Effector memory CD4-positive, alpha-beta T cell (primary cell): ENCODE measurements around the gene PRR30.
A peak's percentile ranks its signal among the peaks of the same experiment; 100 is the strongest.

Experiments
- DNase-seq, 3 donors: peaks; one replicate each; pipeline ENCODE4 v3.0.0-alpha.2; 2020
- H3K27ac ChIP-seq: 2 replicates; pipeline ENCODE4 v1.7.0; 2013; ENCODE audit warnings: mild to moderate bottlenecking, low read length, moderate library complexity; ENCODE audit not compliant: insufficient read depth, poor library complexity, severe bottlenecking
- H3K27me3 ChIP-seq: replicated peaks from 2 replicates; pipeline ENCODE4 v1.7.0; 2013; ENCODE audit warnings: mild to moderate bottlenecking, low read length; ENCODE audit not compliant: insufficient read depth, control insufficient read depth, poor library complexity, severe bottlenecking
- H3K36me3 ChIP-seq: 2 replicates; pipeline ENCODE4 v1.7.0; 2013; ENCODE audit warnings: mild to moderate bottlenecking, low read length, moderate library complexity; ENCODE audit not compliant: control insufficient read depth, insufficient read depth
- H3K4me1 ChIP-seq: 2 replicates; pipeline ENCODE4 v1.7.0; 2013; ENCODE audit warnings: low read length, mild to moderate bottlenecking; ENCODE audit not compliant: control insufficient read depth, insufficient read depth, poor library complexity, severe bottlenecking
- H3K4me3 ChIP-seq: 2 replicates; pipeline ENCODE4 v1.7.0; 2013; ENCODE audit warnings: low read length, low read depth, mild to moderate bottlenecking; ENCODE audit not compliant: insufficient read depth, poor library complexity, severe bottlenecking
- H3K9me3 ChIP-seq: 2 replicates; pipeline ENCODE4 v1.7.0; 2013; ENCODE audit warnings: mild to moderate bottlenecking, low read length, moderate library complexity; ENCODE audit not compliant: control insufficient read depth

The PRR30 gene

GRCh38 chr2:27100036-27100435 lies 39.2 kb downstream of the PRR30 start:
- no peaks in the 10 kb centered on the region for H3K9me3 ChIP-seq
- no peaks in the 10 kb centered on the region for H3K27me3 ChIP-seq
- H3K4me1 ChIP-seq, result peaks cover 7% of the 10 kb centered on the region
- H3K4me3 ChIP-seq, result no peak overlapping the region
- DNase-seq, result no peak
- no peaks in the 10 kb centered on the region for H3K36me3 ChIP-seq
- H3K27ac ChIP-seq, result no peak overlapping the region

GRCh38 chr2:27099334-27099955 lies 39.8 kb downstream of the PRR30 start:
- DNase-seq, result no peak
- Histone ChIP-seq H3K4me3 (no peak overlapping the region), H3K36me3 (no peaks in the 10 kb centered on the region), H3K27ac (no peak overlapping the region), H3K27me3 (no peaks in the 10 kb centered on the region), H3K9me3 (no peaks in the 10 kb centered on the region), H3K4me1 (peaks cover 7% of the 10 kb centered on the region)

GRCh38 chr2:27097341-27097740 lies 41.9 kb downstream of the PRR30 start:
- no peak overlapping the region for H3K4me3 ChIP-seq
- no peaks in the 10 kb centered on the region for H3K36me3 ChIP-seq
- H3K9me3 ChIP-seq, result no peaks in the 10 kb centered on the region
- no peak overlapping the region for H3K27ac ChIP-seq
- no peaks in the 10 kb centered on the region for H3K27me3 ChIP-seq
- peaks cover 7% of the 10 kb centered on the region for H3K4me1 ChIP-seq
- DNase-seq, result no peak

GRCh38 chr2:27096748-27097297 lies 42.4 kb downstream of the PRR30 start:
- no peak overlapping the region for H3K27ac ChIP-seq
- H3K27me3 ChIP-seq, result no peaks in the 10 kb centered on the region
- H3K4me3 ChIP-seq, result no peak overlapping the region

GRCh38 chr2:27095745-27096651 lies 43.2 kb downstream of the PRR30 start:
- Histone ChIP-seq H3K36me3 (no peaks in the 10 kb centered on the region), H3K4me3 (no peak overlapping the region)
- peak in 1 of 3 donors; percentile 21 for DNase-seq

More at GRCh38 chr2:27096748-27097297, 42.4 kb downstream of the PRR30 start:
- Histone ChIP-seq H3K4me1 (peaks cover 7% of the 10 kb centered on the region), H3K9me3 (no peaks in the 10 kb centered on the region), H3K36me3 (no peaks in the 10 kb centered on the region)
- no peak for DNase-seq

GRCh38 chr2:27095427-27095744 lies 43.8 kb downstream of the PRR30 start:
- H3K27ac ChIP-seq, result no peak overlapping the region
- no peak for DNase-seq
- no peak overlapping the region for H3K4me3 ChIP-seq
- H3K4me1 ChIP-seq, result peaks cover 7% of the 10 kb centered on the region
- no peaks in the 10 kb centered on the region for H3K9me3 ChIP-seq
- no peaks in the 10 kb centered on the region for H3K36me3 ChIP-seq
- H3K27me3 ChIP-seq, result no peaks in the 10 kb centered on the region

More at GRCh38 chr2:27095745-27096651, 43.2 kb downstream of the PRR30 start:
- Histone ChIP-seq H3K9me3 (no peaks in the 10 kb centered on the region), H3K27me3 (no peaks in the 10 kb centered on the region), H3K27ac (no peak overlapping the region), H3K4me1 (peaks cover 7% of the 10 kb centered on the region)

GRCh38 chr2:27094353-27094984 lies 44.7 kb downstream of the PRR30 start:
- no peak for DNase-seq
- Histone ChIP-seq H3K27me3 (no peaks in the 10 kb centered on the region), H3K36me3 (no peaks in the 10 kb centered on the region), H3K27ac (no peak overlapping the region), H3K4me3 (no peak overlapping the region), H3K4me1 (peaks cover 7% of the 10 kb centered on the region), H3K9me3 (no peaks in the 10 kb centered on the region)

- Histone ChIP-seq H3K4me3 (no peak overlapping the region), H3K36me3 (no peaks in the 10 kb centered on the region), H3K9me3 (no peaks in the 10 kb centered on the region), H3K27me3 (no peaks in the 10 kb centered on the region), H3K4me1 (peaks cover 7% of the 10 kb centered on the region), H3K27ac (no peak overlapping the region)
- no peak for DNase-seq
Observed at GRCh38 chr2:27093430-27094352, 45.5 kb downstream of the PRR30 start.

- Histone ChIP-seq H3K36me3 (no peaks in the 10 kb centered on the region), H3K9me3 (no peaks in the 10 kb centered on the region), H3K27ac (no peak overlapping the region), H3K4me1 (peaks cover 7% of the 10 kb centered on the region), H3K27me3 (no peaks in the 10 kb centered on the region), H3K4me3 (no peak overlapping the region)
- DNase-seq, result no peak
Observed at GRCh38 chr2:27092696-27093429, 46.3 kb downstream of the PRR30 start.
